BLaER1 (cell line): ENCODE results near the gene SUSD2.
A peak's percentile ranks its signal among the peaks of the same experiment; 100 is the strongest.
"Not testable (repeated sequence)": the region's sequence is repeated elsewhere in the genome, so short reads cannot be mapped to it uniquely, and the experiment has no call there.

ENCODE experiments used
- H3K27ac ChIP-seq: shearing (Covaris generic); formaldehyde crosslinking; 2 replicates; pipeline ENCODE4 v1.8.1; 2022
- H3K27me3 ChIP-seq: shearing (Covaris generic); formaldehyde crosslinking; 2 replicates; pipeline ENCODE4 v1.8.1; 2022
- H3K36me3 ChIP-seq: shearing (Covaris generic); formaldehyde crosslinking; 2 replicates; pipeline ENCODE4 v1.8.1; 2022
- H3K4me1 ChIP-seq: shearing (Covaris generic); formaldehyde crosslinking; 2 replicates; pipeline ENCODE4 v1.8.1; 2022
- H3K4me2 ChIP-seq: shearing (Covaris generic); formaldehyde crosslinking; 2 replicates; pipeline ENCODE4 v1.8.1; 2022
- H3K4me3 ChIP-seq: shearing (Covaris generic); formaldehyde crosslinking; 2 replicates; pipeline ENCODE4 v1.8.1; 2022
- H3K9ac ChIP-seq: shearing (Covaris generic); formaldehyde crosslinking; 2 replicates; pipeline ENCODE4 v1.8.1; 2022
- H3K9me3 ChIP-seq: shearing (Covaris generic); formaldehyde crosslinking; 2 replicates; pipeline ENCODE4 v1.8.1; 2022
- H4K20me1 ChIP-seq: shearing (Covaris generic); formaldehyde crosslinking; 2 replicates; pipeline ENCODE4 v1.8.1; 2022
- Cebpa-rat ChIP-seq: shearing (Covaris generic); IDR thresholded peaks from 2 replicates; pipeline ENCODE4 v1.8.1; 2022

SUSD2 gene

GRCh38 chr22:24191381-24191841 lies 10.1 kb downstream of the SUSD2 start:
- H3K27ac ChIP-seq, result peak overlapping the region; percentile 13; the same call in 1 of the 2 replicates

GRCh38 chr22:24191893-24192292 lies 10.6 kb downstream of the SUSD2 start:
- no peak for TF ChIP-seq Cebpa-rat
- H3K9ac ChIP-seq, result no peak overlapping the region
- H3K4me2 ChIP-seq, result peak overlapping the region; percentile 40

More at GRCh38 chr22:24191381-24191841, 10.1 kb downstream of the SUSD2 start:
- H3K4me1 ChIP-seq, result peaks cover 26% of the 10 kb centered on the region
- no peak overlapping the region for H3K9ac ChIP-seq
- no peak for TF ChIP-seq Cebpa-rat
- no peaks in the 10 kb centered on the region for H4K20me1 ChIP-seq
- H3K27me3 ChIP-seq, result no peaks in the 10 kb centered on the region
- no peaks in the 10 kb centered on the region for H3K36me3 ChIP-seq
- no peak overlapping the region for H3K4me3 ChIP-seq
- peak overlapping the region; percentile 40 for H3K4me2 ChIP-seq
- no peaks in the 10 kb centered on the region for H3K9me3 ChIP-seq

DNA sequence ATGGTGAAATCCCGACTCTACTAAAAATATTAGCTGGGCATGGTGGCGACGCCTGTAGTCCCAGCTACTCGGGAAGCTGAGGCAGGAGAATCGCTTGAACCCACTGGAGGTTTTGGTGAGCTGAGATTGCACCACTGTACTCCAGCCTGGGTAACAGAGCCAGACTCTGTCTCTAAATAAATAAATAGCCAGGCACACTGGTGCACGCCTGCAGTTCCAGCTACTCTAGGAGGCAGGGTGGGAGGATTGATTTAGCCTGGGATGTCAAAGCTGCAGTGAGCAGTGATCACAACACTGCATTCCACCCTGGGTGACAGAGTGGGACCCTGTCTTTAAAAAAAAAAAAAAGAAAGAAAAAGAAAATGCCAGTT lies 17.4 kb downstream of the SUSD2 start:
- Histone ChIP-seq H3K4me2 (peak overlapping the region; percentile 35), H3K27ac (no peak overlapping the region), H3K4me3 (no peak overlapping the region)

More at GRCh38 chr22:24191893-24192292, 10.6 kb downstream of the SUSD2 start:
- Histone ChIP-seq H3K27me3 (no peaks in the 10 kb centered on the region), H3K36me3 (no peaks in the 10 kb centered on the region), H3K4me3 (no peak overlapping the region), H3K27ac (peak overlapping the region; percentile 13; the same call in 1 of the 2 replicates), H4K20me1 (no peaks in the 10 kb centered on the region), H3K4me1 (peaks cover 26% of the 10 kb centered on the region), H3K9me3 (no peaks in the 10 kb centered on the region)

DNA sequence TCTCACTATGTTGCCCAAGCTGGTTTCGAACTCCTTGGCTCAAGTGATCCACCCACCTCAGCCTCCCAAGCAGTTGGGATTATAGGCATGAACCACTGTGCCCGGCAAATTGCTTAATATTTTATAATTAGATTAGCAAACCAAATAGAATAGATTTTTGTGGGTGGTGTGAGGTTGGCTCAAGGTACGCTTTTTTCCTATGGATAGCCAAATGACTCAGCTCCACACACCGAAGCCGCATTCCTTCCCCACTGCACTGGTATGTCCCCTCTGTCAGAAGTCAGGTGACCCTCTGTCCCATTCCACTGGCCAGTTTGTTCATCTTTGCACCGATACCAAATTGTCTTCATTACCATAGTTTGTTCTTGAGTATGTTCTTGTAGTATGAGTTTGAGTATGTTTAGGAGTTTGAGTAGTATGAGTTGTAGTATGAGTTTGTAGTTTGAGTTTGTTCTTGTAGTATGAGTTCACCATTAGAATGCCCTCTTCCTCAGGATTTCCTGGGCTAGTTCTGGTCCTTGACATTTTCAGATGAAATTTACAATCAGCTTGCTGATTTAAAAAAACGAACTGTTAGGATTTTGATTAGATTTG lies 19.4 kb downstream of the SUSD2 start:
- peaks cover 27% of the 10 kb centered on the region for H3K4me1 ChIP-seq
- H3K27me3 ChIP-seq, result no peaks in the 10 kb centered on the region

More for the DNA sequence above, 17.4 kb downstream of the SUSD2 start:
- H3K9ac ChIP-seq, result no peak overlapping the region
- H3K4me1 ChIP-seq, result peaks cover 13% of the 10 kb centered on the region
- H3K36me3 ChIP-seq, result no peaks in the 10 kb centered on the region
- no peak for TF ChIP-seq Cebpa-rat
- no peaks in the 10 kb centered on the region for H3K27me3 ChIP-seq
- H3K9me3 ChIP-seq, result 0 out of 2 replicates have a peak, but pooled peaks cover 5% of the 10 kb centered on the region
- H4K20me1 ChIP-seq, result no peaks in the 10 kb centered on the region

GRCh38 chr22:24201681-24202614 lies 20.7 kb downstream of the SUSD2 start:
- Histone ChIP-seq H3K36me3 (no peaks in the 10 kb centered on the region), H4K20me1 (no peaks in the 10 kb centered on the region), H3K9me3 (peaks cover 19% of the 10 kb centered on the region; the same call in 1 of the 2 replicates), H3K4me1 (peaks cover 39% of the 10 kb centered on the region), H3K4me3 (no peak overlapping the region), H3K27me3 (no peaks in the 10 kb centered on the region), H3K27ac (no peak overlapping the region), H3K4me2 (no peak overlapping the region), H3K9ac (no peak overlapping the region)
- TF ChIP-seq Cebpa-rat, result no peak

More for the DNA sequence above, 19.4 kb downstream of the SUSD2 start:
- peaks cover 19% of the 10 kb centered on the region; the same call in 1 of the 2 replicates for H3K9me3 ChIP-seq
- H3K4me2 ChIP-seq, result no peak overlapping the region
- TF ChIP-seq Cebpa-rat, result no peak
- H4K20me1 ChIP-seq, result no peaks in the 10 kb centered on the region
- H3K9ac ChIP-seq, result no peak overlapping the region
- no peak overlapping the region for H3K27ac ChIP-seq
- H3K4me3 ChIP-seq, result no peak overlapping the region
- H3K36me3 ChIP-seq, result no peaks in the 10 kb centered on the region

DNA sequence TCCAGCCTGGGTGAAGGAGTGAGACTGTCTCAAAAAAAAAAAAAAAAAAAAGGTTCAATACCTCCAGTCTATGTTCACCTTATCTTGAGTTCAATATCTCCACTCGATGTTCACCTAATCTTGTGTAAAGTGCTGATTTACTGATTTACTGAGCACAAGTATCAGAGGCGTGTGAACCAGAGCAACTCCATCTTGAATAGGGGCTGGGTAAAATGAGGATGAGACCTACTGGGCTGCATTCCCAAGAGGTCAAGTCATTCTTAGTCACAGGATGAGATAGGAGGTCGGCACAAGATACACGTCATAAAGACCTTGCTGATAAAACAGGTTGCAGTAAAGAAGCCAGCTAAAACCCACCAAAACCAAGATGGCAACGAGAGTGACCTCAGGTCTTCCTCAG lies 22.6 kb downstream of the SUSD2 start:
- Histone ChIP-seq H3K4me1 (peaks cover 45% of the 10 kb centered on the region), H3K9me3 (peaks cover 19% of the 10 kb centered on the region; the same call in 1 of the 2 replicates)
- H4K20me1 ChIP-seq, H3K36me3 ChIP-seq, H3K27me3 ChIP-seq, H3K4me2 ChIP-seq, H3K9ac ChIP-seq, H3K4me3 ChIP-seq, H3K27ac ChIP-seq: not testable (repeated sequence)

- Histone ChIP-seq H3K4me2 (peak overlapping the region; percentile 88), H3K9me3 (peaks cover 19% of the 10 kb centered on the region; the same call in 1 of the 2 replicates), H3K4me3 (no peak overlapping the region), H3K4me1 (peaks cover 49% of the 10 kb centered on the region), H4K20me1 (no peaks in the 10 kb centered on the region), H3K36me3 (no peaks in the 10 kb centered on the region), H3K27me3 (no peaks in the 10 kb centered on the region), H3K27ac (peak overlapping the region; percentile 72; the same call in 1 of the 2 replicates), H3K9ac (no peak overlapping the region)
- TF ChIP-seq Cebpa-rat, result no peak
Observed at GRCh38 chr22:24205438-24206195, 24.3 kb downstream of the SUSD2 start.

GRCh38 chr22:24206460-24207263 lies 25.4 kb downstream of the SUSD2 start:
- H3K27ac ChIP-seq, result peak overlapping the region; percentile 72

More at GRCh38 chr22:24206460-24207263, 25.4 kb downstream of the SUSD2 start:
- Histone ChIP-seq H3K4me1 (peaks cover 49% of the 10 kb centered on the region), H3K4me3 (peak overlapping the region; percentile 33; the same call in 1 of the 2 replicates), H3K9ac (peak overlapping the region; percentile 53), H3K9me3 (peaks cover 19% of the 10 kb centered on the region; the same call in 1 of the 2 replicates), H3K4me2 (peak overlapping the region; percentile 88)
- H3K27me3 ChIP-seq, H4K20me1 ChIP-seq, H3K36me3 ChIP-seq: not testable (repeated sequence)
